Measurements from ENCODE around the gene ALOX12B.
"Not testable (repeated sequence)": the region's sequence is repeated elsewhere in the genome, so short reads cannot be mapped to it uniquely, and the experiment has no call there.

The ALOX12B gene

GRCh38 chr17:8063761-8064534 lies 23.6 kb downstream of the ALOX12B start:
- DNase-seq, result no peak

GRCh38 chr17:8062807-8063483 lies 24.6 kb downstream of the ALOX12B start:
- peak; percentile 89 for DNase-seq

GRCh38 chr17:8062435-8062806 lies 25.1 kb downstream of the ALOX12B start:
- no peak for DNase-seq

- not testable (repeated sequence) for DNase-seq
Observed at GRCh38 chr17:8061851-8062250, 25.7 kb downstream of the ALOX12B start.

GRCh38 chr17:8060274-8060673 lies 27.2 kb downstream of the ALOX12B start:
- DNase-seq, result peak; percentile 84

GRCh38 chr17:8059131-8059530 lies 28.4 kb downstream of the ALOX12B start:
- no peak for DNase-seq

- peak; percentile 96 for DNase-seq
Observed at GRCh38 chr17:8057691-8058114, 29.8 kb downstream of the ALOX12B start.

- DNase-seq, result no peak
Observed at GRCh38 chr17:8056976-8057625, 30.4 kb downstream of the ALOX12B start.

GRCh38 chr17:8056232-8056975 lies 31.1 kb downstream of the ALOX12B start:
- DNase-seq, result no peak

GRCh38 chr17:8055851-8056231 lies 31.7 kb downstream of the ALOX12B start:
- DNase-seq, result no peak

GRCh38 chr17:8053600-8053999 lies 33.9 kb downstream of the ALOX12B start:
- DNase-seq, result no peak

GRCh38 chr17:8052256-8053252 lies 35.0 kb downstream of the ALOX12B start:
- DNase-seq, result no peak

GRCh38 chr17:8051831-8052230 lies 35.7 kb downstream of the ALOX12B start:
- no peak for DNase-seq

- no peak for DNase-seq
Observed at GRCh38 chr17:8048736-8049135, 38.8 kb downstream of the ALOX12B start.

- no peak for DNase-seq
Observed at GRCh38 chr17:8048236-8048635, 39.3 kb downstream of the ALOX12B start.

- DNase-seq, result no peak
Observed at GRCh38 chr17:8047769-8048110, 39.8 kb downstream of the ALOX12B start.

- DNase-seq, result no peak
Observed at GRCh38 chr17:8046929-8047768, 40.4 kb downstream of the ALOX12B start.

GRCh38 chr17:8046306-8046928 lies 41.1 kb downstream of the ALOX12B start:
- no peak for DNase-seq

GRCh38 chr17:8044819-8045810 lies 42.4 kb downstream of the ALOX12B start:
- no peak for DNase-seq
